ENCODE measurements around the gene MYPN.

Gene MYPN

DNA sequence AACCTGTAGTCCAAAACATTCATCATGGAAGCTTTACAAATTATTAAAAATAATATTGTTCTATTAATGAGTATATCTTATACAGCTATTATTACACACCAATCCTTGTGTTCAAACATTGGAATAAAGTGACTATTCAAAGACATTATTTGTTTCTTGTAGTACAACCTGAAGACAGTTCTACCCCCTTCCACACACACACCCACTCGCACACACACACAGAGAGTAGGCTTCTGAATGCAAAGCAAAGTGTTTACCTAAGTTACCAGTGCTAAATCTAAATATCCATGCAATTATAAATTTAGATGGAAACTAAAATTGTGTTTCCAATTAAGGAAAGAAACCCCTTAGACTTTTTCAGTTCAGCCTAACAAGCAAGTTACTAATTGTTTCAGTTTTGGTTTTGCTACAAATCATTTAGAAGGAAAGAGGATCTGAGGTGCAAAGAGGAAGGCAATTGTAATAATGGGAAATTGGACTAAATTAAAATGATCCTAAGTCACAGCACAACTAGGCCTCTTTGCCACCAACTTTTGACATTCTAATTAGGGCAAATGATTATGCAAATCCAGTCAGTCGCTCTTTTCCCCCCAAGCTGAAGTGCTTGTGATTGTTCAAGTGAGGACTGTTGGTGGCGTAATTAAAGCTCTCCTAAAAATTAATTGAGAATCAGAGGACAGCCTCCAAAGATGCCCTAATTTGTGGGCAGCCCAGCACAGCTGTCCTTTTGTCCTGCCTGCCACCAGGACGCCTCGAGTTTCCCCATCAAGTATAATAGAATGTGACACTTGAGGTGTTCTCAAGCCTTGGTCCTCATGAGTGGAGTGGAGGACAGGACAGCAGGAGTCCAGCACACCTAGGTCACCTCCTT lies 142.6 kb downstream of the MYPN start:
- TF ChIP-seq, protein P1, sequence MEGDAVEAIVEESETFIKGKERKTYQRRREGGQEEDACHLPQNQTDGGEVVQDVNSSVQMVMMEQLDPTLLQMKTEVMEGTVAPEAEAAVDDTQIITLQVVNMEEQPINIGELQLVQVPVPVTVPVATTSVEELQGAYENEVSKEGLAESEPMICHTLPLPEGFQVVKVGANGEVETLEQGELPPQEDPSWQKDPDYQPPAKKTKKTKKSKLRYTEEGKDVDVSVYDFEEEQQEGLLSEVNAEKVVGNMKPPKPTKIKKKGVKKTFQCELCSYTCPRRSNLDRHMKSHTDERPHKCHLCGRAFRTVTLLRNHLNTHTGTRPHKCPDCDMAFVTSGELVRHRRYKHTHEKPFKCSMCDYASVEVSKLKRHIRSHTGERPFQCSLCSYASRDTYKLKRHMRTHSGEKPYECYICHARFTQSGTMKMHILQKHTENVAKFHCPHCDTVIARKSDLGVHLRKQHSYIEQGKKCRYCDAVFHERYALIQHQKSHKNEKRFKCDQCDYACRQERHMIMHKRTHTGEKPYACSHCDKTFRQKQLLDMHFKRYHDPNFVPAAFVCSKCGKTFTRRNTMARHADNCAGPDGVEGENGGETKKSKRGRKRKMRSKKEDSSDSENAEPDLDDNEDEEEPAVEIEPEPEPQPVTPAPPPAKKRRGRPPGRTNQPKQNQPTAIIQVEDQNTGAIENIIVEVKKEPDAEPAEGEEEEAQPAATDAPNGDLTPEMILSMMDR (IDR thresholded peaks at IDR 0.05; ENCODE audit: low read depth, low read length) = no peak
- no peak for DNase-seq (ENCODE audit: extremely low read depth, low read depth)

DNA sequence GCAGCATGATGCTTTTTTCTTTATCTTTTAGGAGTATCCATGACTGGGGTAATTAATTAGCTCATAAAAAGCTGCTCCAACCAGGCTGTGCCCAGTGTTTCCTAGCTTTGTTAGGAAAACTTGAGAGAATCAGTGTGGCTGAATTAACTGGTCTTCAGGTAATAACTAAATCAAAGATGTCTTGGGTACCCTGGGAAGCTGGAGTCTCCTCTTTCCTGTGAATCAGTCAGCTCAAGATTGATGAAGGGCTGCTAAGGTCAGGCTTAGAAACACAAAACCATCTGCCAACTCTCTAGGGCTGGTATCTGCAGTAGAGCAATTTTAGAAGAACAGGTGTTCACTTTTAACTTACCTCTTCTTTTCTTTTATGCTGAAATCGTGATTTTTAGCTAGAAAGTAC lies 144.1 kb downstream of the MYPN start:
- TF ChIP-seq, protein P1 (IDR thresholded peaks at IDR 0.05; ENCODE audit: low read depth, low read length) = no peak
- DNase-seq (ENCODE audit: extremely low read depth, low read depth) = no peak

GRCh38 chr10:68261132-68261856 lies 152.0 kb downstream of the MYPN start:
- TF ChIP-seq, protein P1 (IDR thresholded peaks at IDR 0.05; ENCODE audit: low read depth, low read length) = no peak
- DNase-seq (ENCODE audit: extremely low read depth, low read depth) = no peak

Data from AG09319 (cell line).